ENCODE data around the gene INSYN2A. TPM values are rescaled to one million over a fixed set of nuclear protein-coding genes. Genes with fewer than 3 reads are reported as not detected.

The INSYN2A gene
- total RNA-seq, 1 experiment from 2014 or later: 0.13 TPM

- TF ChIP-seq ZSCAN18 (CRISPR knock-in tag; IDR thresholded peaks at IDR 0.05): no peak
- no peak for TF ChIP-seq NR1H2 (CRISPR knock-in tag; IDR thresholded peaks at IDR 0.05)
Measured at GRCh38 chr10:127175357-127176110, 20.9 kb downstream of the INSYN2A start (continued).

GRCh38 chr10:127174866-127175265, 21.5 kb downstream of the INSYN2A start:
- H3K27me3 Mint-ChIP-seq (ENCODE audit: low read depth): no peaks in the 10 kb centered on the region
- ATAC-seq (no peak), DNase-seq (ENCODE audit: low spot score) (no peak)
- H3K4me3 Mint-ChIP-seq: no peak overlapping the region
- peaks cover 4% of the 10 kb centered on the region for H3K4me1 Mint-ChIP-seq
- POLR2A ChIA-PET: no interaction called here
- H3K27ac Mint-ChIP-seq: no peak overlapping the region
- CTCF ChIA-PET: no interaction called here
- H3K9me3 Mint-ChIP-seq: no peaks in the 10 kb centered on the region
- no peaks in the 10 kb centered on the region for H3K36me3 Mint-ChIP-seq
- TF ChIP-seq MXD4 (CRISPR knock-in tag; IDR thresholded peaks at IDR 0.05; ENCODE audit: borderline replicate concordance): no peak
- TF ChIP-seq HMGXB4 (CRISPR knock-in tag; IDR thresholded peaks at IDR 0.05): no peak
- TF ChIP-seq ZNF532 (CRISPR knock-in tag; IDR thresholded peaks at IDR 0.05; ENCODE audit: borderline replicate concordance): no peak
- no peak for TF ChIP-seq SMAD4 (CRISPR knock-in tag; IDR thresholded peaks at IDR 0.05)
- no peak for TF ChIP-seq E2F4 (CRISPR knock-in tag; IDR thresholded peaks at IDR 0.05; ENCODE audit: borderline replicate concordance, low read depth)
- no peak for TF ChIP-seq ZNF396 (CRISPR knock-in tag; IDR thresholded peaks at IDR 0.05; ENCODE audit: borderline replicate concordance)
- TF ChIP-seq ATF2 (CRISPR knock-in tag; IDR thresholded peaks at IDR 0.05; ENCODE audit: borderline replicate concordance, low read depth): no peak
- no peak for TF ChIP-seq USF2 (CRISPR knock-in tag; IDR thresholded peaks at IDR 0.05)
- TF ChIP-seq ZSCAN18 (CRISPR knock-in tag; IDR thresholded peaks at IDR 0.05): no peak
- TF ChIP-seq ZBTB43 (CRISPR knock-in tag; IDR thresholded peaks at IDR 0.05): no peak
- TF ChIP-seq ATF6 (CRISPR knock-in tag; IDR thresholded peaks at IDR 0.05): no peak
- TF ChIP-seq RELA (CRISPR knock-in tag; IDR thresholded peaks at IDR 0.05; ENCODE audit: borderline replicate concordance): no peak
- TF ChIP-seq SP1 (CRISPR knock-in tag; conservative IDR thresholded peaks at IDR 0.05): no peak
- TF ChIP-seq HMGA2 (CRISPR knock-in tag; IDR thresholded peaks at IDR 0.05): no peak
- TF ChIP-seq ESRRA (CRISPR knock-in tag; IDR thresholded peaks at IDR 0.05; ENCODE audit: borderline replicate concordance): no peak
